ENCODE data around the gene ADRA2C.

GRCh38 chr4:3805731-3806130 lies 39.5 kb downstream of the ADRA2C start:
- TF ChIP-seq JUNB (IDR thresholded peaks at IDR 0.05; ENCODE audit: unreplicated experiment), result no peak
- TF ChIP-seq CTCF (conservative IDR thresholded peaks at IDR 0.05; ENCODE audit: low read depth in 2 of 2), result no peak
- TF ChIP-seq ZNF114 (CRISPR knock-in tag; IDR thresholded peaks at IDR 0.05), result no peak
- TF ChIP-seq EZH2 (IDR thresholded peaks at IDR 0.05; ENCODE audit: low read depth, unreplicated experiment), result no peak
- TF ChIP-seq EZH2phosphoT487 (IDR thresholded peaks at IDR 0.05; ENCODE audit: unreplicated experiment), result no peak
- no peak for TF ChIP-seq POLR2AphosphoS5 (IDR thresholded peaks at IDR 0.05; ENCODE audit: low read depth)
- no peak for TF ChIP-seq NANOG (IDR thresholded peaks at IDR 0.05; ENCODE audit: borderline replicate concordance)

Measured in GM23338 (cell line).